Neural progenitor cell (in vitro differentiated cells): ENCODE results near the gene STPG1.
A peak's percentile ranks its signal among the peaks of the same experiment; 100 is the strongest.

Source experiments
- CTCF ChIP-seq: fragments of 200-600 bp; sonication (generic); IDR thresholded peaks from 2 replicates; pipeline ENCODE4 v1.5.1; 2017; ENCODE audit warnings: antibody characterized with exemption, mild to moderate bottlenecking
- EZH2 ChIP-seq: fragments of 200-600 bp; sonication (generic); IDR thresholded peaks from 2 replicates; pipeline ENCODE4 v1.6.1; 2017; ENCODE audit warnings: antibody characterized with exemption, mild to moderate bottlenecking, moderate library complexity

- TF ChIP-seq CTCF = no peak
- TF ChIP-seq EZH2 = peak; percentile 85
Observed at GRCh38 chr1:24321697-24322469, 91.7 kb downstream of the STPG1 start.
